GM06990 (cell line): ENCODE measurements around the gene SCAMP5.
A peak's percentile ranks its signal among the peaks of the same experiment; 100 is the strongest.

ENCODE experiments used
- DNase-seq: peaks from one replicate; pipeline ENCODE4 v3.0.0-alpha.2; 2011; ENCODE audit not compliant: insufficient read length; ENCODE audit errors: extremely low read depth
- H3K27me3 ChIP-seq: replicated peaks from 2 replicates; pipeline ENCODE4 v1.6.0; 2011; ENCODE audit warnings: low read length; ENCODE audit not compliant: control insufficient read depth, insufficient read depth
- H3K36me3 ChIP-seq: 2 replicates; pipeline ENCODE4 v1.5.1; 2011; ENCODE audit warnings: low read length; ENCODE audit not compliant: control insufficient read depth, insufficient read depth
- H3K4me3 ChIP-seq: replicated peaks from 2 replicates; pipeline ENCODE4 v1.5.1; 2011; ENCODE audit warnings: low read depth, mild to moderate bottlenecking, control low read depth, low read length
- TF ChIP-seq, protein P1 (sequence below): IDR thresholded peaks from 2 replicates; pipeline ENCODE4 v1.5.1; 2011; ENCODE audit warnings: low read length, control low read depth, mild to moderate bottlenecking, inconsistent platforms; ENCODE audit not compliant: insufficient read depth, poor library complexity, severe bottlenecking

The SCAMP5 gene

DNA sequence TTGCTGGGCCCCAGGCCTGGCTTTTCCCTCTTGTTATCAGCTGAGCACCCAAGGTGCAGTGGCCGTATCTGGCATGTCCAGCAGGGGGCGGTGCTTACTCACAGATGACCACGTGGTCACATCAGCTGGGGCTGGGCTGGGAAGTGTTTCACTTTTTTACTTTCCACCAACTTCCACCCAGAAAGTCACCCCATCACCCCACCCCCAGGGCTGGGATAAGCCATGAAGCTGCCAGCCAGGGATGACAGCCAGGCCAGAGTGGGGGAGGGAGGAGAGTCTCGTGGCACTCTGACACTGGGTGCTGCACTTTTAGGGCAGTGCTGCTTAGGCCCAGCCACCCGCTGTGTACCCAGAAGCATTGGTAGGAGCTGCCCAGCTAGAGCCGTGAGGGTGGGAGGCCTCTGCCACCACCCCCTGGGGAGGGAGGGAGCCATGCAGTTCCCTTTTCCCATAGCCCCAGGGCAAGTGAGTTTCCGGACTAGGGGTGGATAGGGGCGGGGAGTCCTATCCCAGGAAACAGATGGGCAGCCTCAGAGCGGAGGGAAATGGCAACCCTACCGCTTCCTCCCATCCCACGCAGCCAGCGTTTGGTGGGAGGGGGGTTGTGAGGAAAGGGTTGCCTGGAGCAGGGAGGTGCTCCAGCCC, 34.1 kb downstream of the SCAMP5 start:
- no peak overlapping the region for H3K4me3 ChIP-seq
- TF ChIP-seq, protein P1, sequence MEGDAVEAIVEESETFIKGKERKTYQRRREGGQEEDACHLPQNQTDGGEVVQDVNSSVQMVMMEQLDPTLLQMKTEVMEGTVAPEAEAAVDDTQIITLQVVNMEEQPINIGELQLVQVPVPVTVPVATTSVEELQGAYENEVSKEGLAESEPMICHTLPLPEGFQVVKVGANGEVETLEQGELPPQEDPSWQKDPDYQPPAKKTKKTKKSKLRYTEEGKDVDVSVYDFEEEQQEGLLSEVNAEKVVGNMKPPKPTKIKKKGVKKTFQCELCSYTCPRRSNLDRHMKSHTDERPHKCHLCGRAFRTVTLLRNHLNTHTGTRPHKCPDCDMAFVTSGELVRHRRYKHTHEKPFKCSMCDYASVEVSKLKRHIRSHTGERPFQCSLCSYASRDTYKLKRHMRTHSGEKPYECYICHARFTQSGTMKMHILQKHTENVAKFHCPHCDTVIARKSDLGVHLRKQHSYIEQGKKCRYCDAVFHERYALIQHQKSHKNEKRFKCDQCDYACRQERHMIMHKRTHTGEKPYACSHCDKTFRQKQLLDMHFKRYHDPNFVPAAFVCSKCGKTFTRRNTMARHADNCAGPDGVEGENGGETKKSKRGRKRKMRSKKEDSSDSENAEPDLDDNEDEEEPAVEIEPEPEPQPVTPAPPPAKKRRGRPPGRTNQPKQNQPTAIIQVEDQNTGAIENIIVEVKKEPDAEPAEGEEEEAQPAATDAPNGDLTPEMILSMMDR, result peak; percentile 90
- H3K27me3 ChIP-seq, result no peaks in the 10 kb centered on the region
- DNase-seq, result peak; percentile 72
- H3K36me3 ChIP-seq, result peaks cover 6% of the 10 kb centered on the region

DNA sequence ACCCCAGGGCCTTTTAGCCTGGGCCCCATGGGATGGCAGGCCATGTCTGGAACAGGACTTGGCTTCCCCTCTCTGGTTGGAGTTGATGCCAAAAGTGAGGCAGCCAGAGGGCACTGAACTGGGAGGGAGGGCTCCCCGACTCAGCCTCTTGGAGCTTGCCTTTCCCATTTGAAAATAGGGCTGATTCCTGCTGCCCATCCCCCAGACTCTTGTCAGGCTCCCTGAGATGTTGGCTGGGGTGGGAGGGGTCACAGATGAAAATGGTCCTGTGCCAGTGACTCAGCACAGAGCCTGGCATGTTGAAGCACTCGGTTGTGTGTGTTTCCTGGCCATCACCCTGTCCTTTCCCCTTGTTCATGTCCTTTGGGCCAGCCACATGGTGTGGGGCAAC, 34.7 kb downstream of the SCAMP5 start:
- Histone ChIP-seq H3K36me3 (peaks cover 7% of the 10 kb centered on the region), H3K27me3 (no peaks in the 10 kb centered on the region), H3K4me3 (no peak overlapping the region)
- TF ChIP-seq, protein P1, result no peak
- no peak for DNase-seq

DNA sequence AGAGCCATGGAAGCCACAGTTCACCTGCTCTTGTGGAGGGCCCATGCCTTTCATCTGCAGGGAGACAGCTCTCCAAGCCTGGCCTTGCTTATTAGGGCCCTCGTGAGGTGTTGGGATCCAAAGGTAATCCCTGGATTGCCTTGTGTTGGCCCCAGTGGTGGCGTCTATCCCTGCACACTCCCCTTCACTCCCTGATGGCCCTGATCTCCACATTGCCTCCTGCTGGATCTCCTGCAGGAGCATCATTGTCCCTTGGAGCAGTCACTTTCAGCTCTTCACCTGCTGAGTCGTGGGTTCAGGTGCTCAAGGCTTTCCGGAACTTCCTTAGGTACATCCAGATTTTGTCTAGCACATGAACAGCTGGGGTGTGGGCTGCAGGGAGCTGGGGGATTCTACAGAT, 35.1 kb downstream of the SCAMP5 start:
- Histone ChIP-seq H3K4me3 (no peak overlapping the region), H3K27me3 (no peaks in the 10 kb centered on the region), H3K36me3 (peaks cover 10% of the 10 kb centered on the region)
- DNase-seq, result no peak
- TF ChIP-seq, protein P1, result no peak

DNA sequence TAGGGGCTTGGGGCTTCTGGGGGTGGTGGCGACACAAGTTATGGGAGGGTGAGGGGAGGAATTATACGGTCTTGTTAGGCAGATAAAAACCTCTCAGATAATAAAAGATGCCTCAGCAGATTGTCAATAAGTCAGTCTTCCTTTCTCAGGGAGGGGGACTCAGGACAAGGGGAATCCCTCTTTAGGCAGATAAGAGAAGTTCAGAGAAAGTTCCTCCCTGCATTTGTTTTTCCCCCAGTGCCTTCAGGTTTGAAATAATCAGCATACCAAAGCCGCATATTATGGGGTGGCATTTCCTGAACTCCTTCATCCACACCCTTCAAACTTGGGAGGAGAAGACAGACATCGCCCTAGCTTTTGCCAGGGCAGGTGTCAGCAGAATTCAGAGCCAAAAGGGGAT, 36.5 kb downstream of the SCAMP5 start:
- Histone ChIP-seq H3K36me3 (peaks cover 8% of the 10 kb centered on the region), H3K27me3 (no peaks in the 10 kb centered on the region), H3K4me3 (no peak overlapping the region)
- TF ChIP-seq, protein P1, result no peak
- no peak for DNase-seq

DNA sequence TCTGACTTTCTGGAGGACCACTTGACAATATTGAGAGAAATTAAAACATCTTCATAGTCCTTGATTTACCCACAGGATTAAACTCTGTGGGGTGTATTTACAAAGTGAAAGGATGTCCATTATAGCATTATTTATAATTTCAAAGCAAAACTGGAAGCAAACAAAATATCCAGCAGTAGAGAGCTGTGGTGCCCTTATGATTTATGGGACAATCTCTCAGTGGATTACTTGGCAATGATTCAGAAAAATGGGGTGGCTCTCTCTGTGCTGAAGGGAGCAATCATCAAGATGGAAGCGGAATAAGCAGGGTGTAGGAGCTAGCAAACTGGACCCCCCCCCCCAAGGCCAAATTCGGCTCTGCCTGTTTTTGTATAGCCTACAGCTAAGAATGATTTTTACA, 37.0 kb downstream of the SCAMP5 start:
- no peaks in the 10 kb centered on the region for H3K27me3 ChIP-seq
- no peak overlapping the region for H3K4me3 ChIP-seq
- no peak for DNase-seq
- H3K36me3 ChIP-seq, result peaks cover 8% of the 10 kb centered on the region
- TF ChIP-seq, protein P1, result no peak

DNA sequence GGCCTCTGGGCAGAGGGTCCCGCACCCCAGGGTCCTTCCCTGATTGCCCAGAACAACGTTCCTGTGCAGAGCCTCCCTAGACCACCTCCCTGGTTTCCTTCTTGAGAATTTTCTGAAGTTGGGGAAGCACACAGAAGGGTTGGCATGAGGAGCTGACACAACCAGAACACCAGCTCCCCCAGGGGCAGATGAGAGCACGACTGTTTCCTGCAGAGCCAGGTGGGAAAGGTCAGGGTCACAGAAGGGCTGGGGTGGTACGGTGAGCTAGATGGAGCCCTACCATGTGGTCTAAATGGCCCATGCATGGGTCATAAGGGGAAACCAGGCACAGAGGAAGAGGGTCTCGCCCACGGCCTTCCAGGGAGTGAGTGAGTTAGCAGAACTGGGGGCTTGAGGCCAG, 38.4 kb downstream of the SCAMP5 start:
- no peaks in the 10 kb centered on the region for H3K27me3 ChIP-seq
- DNase-seq, result no peak
- H3K4me3 ChIP-seq, result no peak overlapping the region
- peaks cover 6% of the 10 kb centered on the region for H3K36me3 ChIP-seq
- TF ChIP-seq, protein P1, result peak; percentile 12
